Hepatocyte (in vitro differentiated cells): ENCODE results near the gene FXYD5. TPM values are rescaled to one million over a fixed set of nuclear protein-coding genes. Genes with fewer than 3 reads are reported as not detected.
A peak's percentile ranks its signal among the peaks of the same experiment; 100 is the strongest.

ENCODE experiments used
- DNase-seq: peaks from one replicate; pipeline ENCODE4 v3.0.0-alpha.2; 2016; ENCODE audit warnings: low spot score
- H2AFZ ChIP-seq: fragments of 200-600 bp; sonication (generic); 2 replicates; pipeline ENCODE4 v1.6.0; 2016; ENCODE audit warnings: antibody characterized with exemption, mild to moderate bottlenecking
- H3K27ac ChIP-seq: fragments of 200-600 bp; sonication (generic); 2 replicates; pipeline ENCODE4 v1.5.1; 2016; ENCODE audit warnings: mild to moderate bottlenecking
- H3K27me3 ChIP-seq: fragments of 200-600 bp; sonication (generic); 2 replicates; pipeline ENCODE4 v1.6.1; 2016
- H3K36me3 ChIP-seq: fragments of 200-600 bp; sonication (generic); replicated peaks from 2 replicates; pipeline ENCODE4 v1.5.1; 2016; ENCODE audit warnings: low read depth; ENCODE audit not compliant: insufficient read depth
- H3K4me1 ChIP-seq: fragments of 200-600 bp; sonication (generic); 2 replicates; pipeline ENCODE4 v1.5.1; 2016; ENCODE audit warnings: mild to moderate bottlenecking, moderate library complexity; ENCODE audit not compliant: insufficient read depth
- H3K4me2 ChIP-seq: fragments of 200-600 bp; sonication (generic); 2 replicates; pipeline ENCODE4 v1.6.0; 2016
- H3K4me3 ChIP-seq: fragments of 200-600 bp; sonication (generic); 2 replicates; pipeline ENCODE4 v1.5.1; 2016; ENCODE audit warnings: mild to moderate bottlenecking
- H3K79me2 ChIP-seq: fragments of 200-600 bp; sonication (generic); 2 replicates; pipeline ENCODE4 v1.6.0; 2017; ENCODE audit warnings: mild to moderate bottlenecking
- H3K9me2 ChIP-seq: fragments of 200-600 bp; sonication (generic); replicated peaks from 2 replicates; pipeline ENCODE4 v1.6.0; 2017; ENCODE audit warnings: mild to moderate bottlenecking; ENCODE audit not compliant: insufficient read depth
- H3K9me3 ChIP-seq: fragments of 200-600 bp; sonication (generic); 2 replicates; pipeline ENCODE4 v1.5.1; 2016; ENCODE audit warnings: low read depth, mild to moderate bottlenecking
- H4K20me1 ChIP-seq: fragments of 200-600 bp; sonication (generic); 2 replicates; pipeline ENCODE4 v1.6.0; 2016; ENCODE audit warnings: mild to moderate bottlenecking; ENCODE audit not compliant: insufficient read depth, poor library complexity, severe bottlenecking
- EZH2 ChIP-seq: fragments of 200-600 bp; sonication (generic); IDR thresholded peaks from 2 replicates; pipeline ENCODE4 v1.6.1; 2016; ENCODE audit warnings: antibody characterized with exemption, mild to moderate bottlenecking, borderline replicate concordance
- EZH2phosphoT487 ChIP-seq: fragments of 200-600 bp; sonication (generic); IDR thresholded peaks from one replicate; pipeline ENCODE4 v1.6.1; 2018; ENCODE audit warnings: antibody characterized with exemption, mild to moderate bottlenecking, low read depth, moderate library complexity; ENCODE audit not compliant: unreplicated experiment, severe bottlenecking
- WGBS: methylation state at CpG from one replicate; pipeline ENCODE4 v1.1.6; 2016; ENCODE audit warnings: low lambda C conversion rate; ENCODE audit errors: missing lambda C conversion rate; 5-methylcytosine and 5-hydroxymethylcytosine counted together
- polyA plus RNA-seq: library from polyadenylated mRNA; unstranded; fragments of >200 nt; fragmentation: Nextera tagmentation; extraction: Ambion mirVana; gene quantifications from 2 replicates; pipeline ENCODE4 v1.2.1, GENCODE V29; 2016
- total RNA-seq: library from RNA; depleted of rRNA; stranded (reverse); fragments of >200 nt; gene quantifications from 2 replicates; pipeline ENCODE4 v1.2.3, GENCODE V29; 2014
- TF ChIP-seq, protein P1 (sequence below): fragments of 200-600 bp; sonication (generic); IDR thresholded peaks from 2 replicates; pipeline ENCODE4 v1.5.1; 2016; ENCODE audit warnings: antibody characterized with exemption, mild to moderate bottlenecking; ENCODE audit not compliant: poor library complexity

The FXYD5 gene
- total and polyA plus RNA-seq, 2 experiments from 2014 or later, result 36.4 to 81.1 TPM

DNA sequence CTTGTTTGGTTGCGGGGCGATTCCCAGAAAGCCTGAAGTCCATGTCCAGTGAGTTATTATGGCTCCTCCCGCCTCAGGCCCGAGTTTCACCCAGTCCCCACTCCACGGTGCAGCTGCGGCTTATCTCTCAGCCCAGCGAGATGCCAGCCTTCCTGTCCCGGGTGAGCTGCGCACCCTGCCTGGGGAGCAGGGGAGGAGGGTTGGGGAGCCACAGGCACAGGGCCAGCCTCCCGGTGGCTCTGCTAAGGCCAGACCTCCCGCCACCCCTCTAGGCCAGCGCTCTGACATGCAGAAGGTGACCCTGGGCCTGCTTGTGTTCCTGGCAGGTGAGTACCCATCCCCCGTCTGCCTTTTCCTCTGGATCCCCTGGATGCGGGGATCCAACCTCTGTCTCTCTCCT lies 35.4 kb upstream of the FXYD5 start:
- no peak for DNase-seq

DNA sequence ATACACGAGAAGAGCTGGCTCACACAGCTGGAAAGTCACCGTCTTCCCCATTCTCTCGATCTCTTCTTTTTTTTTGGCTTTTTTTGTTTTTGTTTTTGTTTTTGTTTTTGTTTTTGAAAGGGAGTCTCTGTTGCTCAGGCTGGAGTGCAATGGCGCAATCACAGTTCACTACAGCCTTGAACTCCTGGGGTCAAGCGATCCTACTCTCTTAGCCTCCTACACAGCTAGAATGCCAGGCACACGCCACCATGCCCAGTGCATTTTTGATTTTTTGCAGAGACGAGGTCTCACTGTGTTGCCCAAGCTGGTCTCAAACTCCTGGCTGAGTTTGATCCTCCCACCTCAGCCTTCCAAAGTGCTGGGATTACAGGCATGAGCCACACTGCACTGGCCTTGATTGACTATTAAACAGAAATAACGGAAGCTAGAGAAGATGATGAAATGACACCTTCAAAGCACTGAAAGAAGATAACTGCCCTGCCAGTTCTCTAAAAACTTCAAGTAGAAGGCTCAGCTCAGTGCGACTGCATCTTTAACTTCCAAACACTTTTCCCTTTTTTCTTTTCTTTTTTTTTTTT lies 34.9 kb upstream of the FXYD5 start:
- Histone ChIP-seq H3K4me2 (peak overlapping the region; percentile 75), H3K9me2 (no peaks in the 10 kb centered on the region), H3K9me3 (no peaks in the 10 kb centered on the region), H3K27ac (peak overlapping the region; percentile 65), H3K27me3 (no peaks in the 10 kb centered on the region), H3K4me1 (peaks cover 8% of the 10 kb centered on the region), H3K79me2 (peaks cover 17% of the 10 kb centered on the region), H3K4me3 (no peak overlapping the region), H2AFZ (no peak overlapping the region), H3K36me3 (no peaks in the 10 kb centered on the region), H4K20me1 (no peaks in the 10 kb centered on the region)
- no peak for DNase-seq
- 94% methylated on average over 9 of the region's 9 CpGs for WGBS
- TF ChIP-seq EZH2, result no peak
- no peak for TF ChIP-seq EZH2phosphoT487
- TF ChIP-seq, protein P1, sequence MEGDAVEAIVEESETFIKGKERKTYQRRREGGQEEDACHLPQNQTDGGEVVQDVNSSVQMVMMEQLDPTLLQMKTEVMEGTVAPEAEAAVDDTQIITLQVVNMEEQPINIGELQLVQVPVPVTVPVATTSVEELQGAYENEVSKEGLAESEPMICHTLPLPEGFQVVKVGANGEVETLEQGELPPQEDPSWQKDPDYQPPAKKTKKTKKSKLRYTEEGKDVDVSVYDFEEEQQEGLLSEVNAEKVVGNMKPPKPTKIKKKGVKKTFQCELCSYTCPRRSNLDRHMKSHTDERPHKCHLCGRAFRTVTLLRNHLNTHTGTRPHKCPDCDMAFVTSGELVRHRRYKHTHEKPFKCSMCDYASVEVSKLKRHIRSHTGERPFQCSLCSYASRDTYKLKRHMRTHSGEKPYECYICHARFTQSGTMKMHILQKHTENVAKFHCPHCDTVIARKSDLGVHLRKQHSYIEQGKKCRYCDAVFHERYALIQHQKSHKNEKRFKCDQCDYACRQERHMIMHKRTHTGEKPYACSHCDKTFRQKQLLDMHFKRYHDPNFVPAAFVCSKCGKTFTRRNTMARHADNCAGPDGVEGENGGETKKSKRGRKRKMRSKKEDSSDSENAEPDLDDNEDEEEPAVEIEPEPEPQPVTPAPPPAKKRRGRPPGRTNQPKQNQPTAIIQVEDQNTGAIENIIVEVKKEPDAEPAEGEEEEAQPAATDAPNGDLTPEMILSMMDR, result no peak

More for the DNA sequence above, 35.4 kb upstream of the FXYD5 start:
- Histone ChIP-seq H3K4me3 (no peak overlapping the region), H3K9me3 (no peaks in the 10 kb centered on the region), H3K4me1 (peaks cover 8% of the 10 kb centered on the region), H3K27me3 (no peaks in the 10 kb centered on the region), H4K20me1 (no peaks in the 10 kb centered on the region), H2AFZ (no peak overlapping the region), H3K4me2 (peak overlapping the region; percentile 75), H3K9me2 (no peaks in the 10 kb centered on the region), H3K27ac (no peak overlapping the region), H3K36me3 (no peaks in the 10 kb centered on the region), H3K79me2 (peaks cover 17% of the 10 kb centered on the region)
- TF ChIP-seq EZH2 (no peak), EZH2phosphoT487 (no peak)
- TF ChIP-seq, protein P1, result no peak
- WGBS, result 85% methylated on average over 14 of the region's 14 CpGs

DNA sequence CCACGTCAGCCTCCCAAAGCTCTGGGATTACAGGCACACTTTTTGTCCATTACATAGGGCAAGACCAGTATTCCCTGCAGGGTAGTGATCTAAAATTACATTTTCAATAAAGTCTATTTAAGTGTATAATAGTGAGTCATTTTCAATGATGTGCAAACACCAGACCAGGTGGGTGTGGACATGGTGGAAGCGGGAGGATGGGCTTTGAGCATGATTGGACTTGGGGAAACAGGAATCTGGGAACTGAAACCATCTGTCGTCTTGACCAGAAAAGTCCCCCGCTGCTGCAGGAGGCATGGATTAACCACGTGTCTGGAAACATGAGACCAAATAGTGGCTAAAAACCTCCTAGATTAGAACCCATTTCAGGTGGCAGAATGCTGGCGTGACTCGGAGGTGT lies 34.0 kb upstream of the FXYD5 start:
- H3K4me3 ChIP-seq, result no peak overlapping the region
- peaks cover 14% of the 10 kb centered on the region for H3K79me2 ChIP-seq
- H3K27me3 ChIP-seq, result no peaks in the 10 kb centered on the region
- TF ChIP-seq, protein P1, result no peak
- TF ChIP-seq EZH2phosphoT487, result no peak
- peak overlapping the region; percentile 65 for H3K27ac ChIP-seq
- H3K4me1 ChIP-seq, result peaks cover 14% of the 10 kb centered on the region
- no peaks in the 10 kb centered on the region for H3K36me3 ChIP-seq
- no peaks in the 10 kb centered on the region for H3K9me2 ChIP-seq
- 49% methylated on average over 7 of the region's 7 CpGs for WGBS
- no peak overlapping the region for H2AFZ ChIP-seq
- no peaks in the 10 kb centered on the region for H3K9me3 ChIP-seq
- DNase-seq, result no peak
- peak overlapping the region; percentile 75 for H3K4me2 ChIP-seq
- no peaks in the 10 kb centered on the region for H4K20me1 ChIP-seq

DNA sequence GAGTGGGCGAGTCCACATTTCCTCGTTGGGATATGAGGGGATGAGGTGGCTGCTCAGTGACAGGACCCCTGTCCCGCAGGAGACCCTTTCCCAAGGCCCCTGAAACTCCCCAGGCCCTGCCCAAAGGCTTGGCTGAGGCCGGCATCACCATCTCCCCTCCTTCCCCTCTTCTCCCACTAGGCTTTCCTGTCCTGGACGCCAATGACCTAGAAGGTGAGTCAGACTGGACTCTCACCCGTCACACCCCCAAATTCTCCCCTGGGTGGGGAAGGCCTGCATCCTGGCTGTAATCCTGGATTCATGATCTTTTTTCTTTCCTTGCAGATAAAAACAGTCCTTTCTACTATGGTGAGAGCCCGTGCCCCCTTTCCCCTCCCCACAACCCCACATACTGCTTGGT lies 33.6 kb upstream of the FXYD5 start:
- no peaks in the 10 kb centered on the region for H3K9me3 ChIP-seq
- TF ChIP-seq EZH2phosphoT487, result no peak
- H3K79me2 ChIP-seq, result peaks cover 14% of the 10 kb centered on the region
- no peaks in the 10 kb centered on the region for H3K9me2 ChIP-seq
- H3K36me3 ChIP-seq, result no peaks in the 10 kb centered on the region
- no peaks in the 10 kb centered on the region for H4K20me1 ChIP-seq
- DNase-seq, result no peak
- H3K27me3 ChIP-seq, result no peaks in the 10 kb centered on the region
- H3K4me1 ChIP-seq, result peaks cover 18% of the 10 kb centered on the region
- 91% methylated on average over 7 of the region's 7 CpGs for WGBS
- H3K27ac ChIP-seq, result peak overlapping the region; percentile 65
- no peak overlapping the region for H2AFZ ChIP-seq
- peak overlapping the region; percentile 75 for H3K4me2 ChIP-seq
- H3K4me3 ChIP-seq, result no peak overlapping the region
